GM19438 (cell line): Measurements from ENCODE around the gene SDR9C7.
"Not testable (repeated sequence)": the region's sequence is repeated elsewhere in the genome, so short reads cannot be mapped to it uniquely, and the experiment has no call there.

Experiments used
- ATAC-seq: cut with Tn5 transposase; IDR thresholded peaks from one replicate; pipeline ENCODE4 v1.9.1; 2021; ENCODE audit warnings: low read depth; ENCODE audit not compliant: unreplicated experiment

Gene SDR9C7

DNA sequence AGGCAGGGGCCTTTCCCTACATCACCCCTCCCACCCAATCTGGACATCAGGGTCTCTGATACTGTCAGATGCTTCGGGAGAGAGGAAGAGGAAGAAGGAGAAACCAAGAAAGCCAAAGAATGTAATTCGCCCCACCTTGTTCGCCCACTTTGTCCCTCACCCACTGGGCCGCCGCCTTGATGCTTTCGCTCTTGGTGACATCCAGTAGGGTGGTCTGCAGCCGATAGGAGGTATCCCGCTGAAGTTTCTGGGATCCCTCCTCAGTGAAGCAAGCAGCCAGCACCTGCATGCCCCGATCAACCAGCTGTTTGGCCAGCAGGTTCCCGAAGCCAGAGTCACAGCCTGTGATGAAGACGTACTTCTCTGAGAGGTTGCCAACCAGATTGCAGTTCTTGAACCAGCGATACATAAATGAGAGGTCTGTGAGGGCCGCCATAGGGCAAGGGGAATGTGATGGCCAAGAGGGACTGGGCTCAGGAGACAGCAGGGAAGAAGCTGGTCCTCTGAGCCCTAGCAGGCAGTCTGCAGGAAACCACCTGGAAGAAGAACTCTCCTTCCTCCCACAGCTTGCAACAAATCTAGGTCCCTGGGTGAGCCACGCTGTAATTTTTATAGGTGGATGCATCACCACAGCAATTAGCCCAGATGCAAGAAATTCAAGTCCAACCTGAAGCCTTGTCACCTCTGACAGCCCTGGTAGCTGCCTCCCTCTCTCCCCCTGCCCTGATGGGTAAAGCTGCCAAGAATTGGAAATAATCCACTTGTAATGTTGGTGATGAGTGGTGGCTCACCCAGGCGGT is at the start of gene SDR9C7:
SDR9C7 (minus strand) TSS at position 583 of the 800 bp plus-strand sequence; CDS start at position 436, 147 bp downstream.
- ATAC-seq = no peak

DNA sequence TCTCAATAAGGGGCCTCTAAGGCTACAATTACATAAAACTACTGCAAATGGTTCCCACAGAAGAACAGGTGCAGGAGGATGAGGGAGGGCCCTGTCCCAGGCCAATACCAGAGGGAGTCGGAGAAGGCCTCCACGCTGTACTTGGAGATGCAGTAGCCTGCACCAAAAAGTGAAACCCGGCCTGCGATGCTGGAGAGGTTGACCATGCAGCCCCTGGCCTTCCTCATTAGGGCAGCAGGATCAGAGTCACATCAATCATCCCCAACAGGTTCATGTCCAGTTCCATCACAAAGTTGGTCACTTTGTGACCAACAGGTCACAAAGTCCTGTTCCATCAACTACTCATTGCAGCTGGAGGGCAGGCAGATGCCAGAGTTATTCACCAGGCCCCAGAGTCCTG is 49.2 kb upstream of the SDR9C7 start:
- no peak for ATAC-seq

- not testable (repeated sequence) for ATAC-seq
These were observed 48.5 kb upstream of the SDR9C7 start for GRCh38 chr12:56982578-56983236.

DNA sequence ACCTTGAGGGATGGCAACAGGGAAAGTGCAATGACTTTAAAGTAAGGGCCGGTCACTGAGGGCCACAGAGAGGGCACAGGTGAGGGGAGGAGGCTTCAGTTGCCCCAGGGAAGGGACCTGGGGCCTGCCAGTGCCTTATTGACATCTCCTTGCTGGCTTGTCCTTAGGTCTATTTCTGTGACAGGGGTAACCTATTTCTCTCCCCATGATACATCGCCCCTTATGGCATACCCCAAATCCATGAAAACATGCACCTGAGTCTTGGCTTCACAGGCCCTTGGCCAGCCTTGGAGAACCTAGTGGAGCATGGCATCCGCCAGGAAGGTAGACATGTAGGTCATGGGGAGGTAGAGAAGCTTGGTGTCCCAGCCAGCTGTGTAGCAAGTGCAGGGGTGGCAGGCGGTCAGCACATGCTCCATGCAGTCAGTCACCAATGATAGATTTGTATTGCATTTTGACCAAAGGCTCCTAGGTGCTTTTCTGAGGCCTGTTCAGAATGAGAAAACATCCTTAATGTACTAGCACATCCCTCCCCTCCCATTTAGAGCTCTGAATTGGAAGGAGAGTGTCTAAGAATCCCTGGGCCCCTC is 46.8 kb upstream of the SDR9C7 start:
- ATAC-seq = no peak

- no peak for ATAC-seq
These were observed 46.1 kb upstream of the SDR9C7 start for GRCh38 chr12:56980268-56980667.

GRCh38 chr12:56979628-56980027 is 45.4 kb upstream of the SDR9C7 start:
- no peak for ATAC-seq

DNA sequence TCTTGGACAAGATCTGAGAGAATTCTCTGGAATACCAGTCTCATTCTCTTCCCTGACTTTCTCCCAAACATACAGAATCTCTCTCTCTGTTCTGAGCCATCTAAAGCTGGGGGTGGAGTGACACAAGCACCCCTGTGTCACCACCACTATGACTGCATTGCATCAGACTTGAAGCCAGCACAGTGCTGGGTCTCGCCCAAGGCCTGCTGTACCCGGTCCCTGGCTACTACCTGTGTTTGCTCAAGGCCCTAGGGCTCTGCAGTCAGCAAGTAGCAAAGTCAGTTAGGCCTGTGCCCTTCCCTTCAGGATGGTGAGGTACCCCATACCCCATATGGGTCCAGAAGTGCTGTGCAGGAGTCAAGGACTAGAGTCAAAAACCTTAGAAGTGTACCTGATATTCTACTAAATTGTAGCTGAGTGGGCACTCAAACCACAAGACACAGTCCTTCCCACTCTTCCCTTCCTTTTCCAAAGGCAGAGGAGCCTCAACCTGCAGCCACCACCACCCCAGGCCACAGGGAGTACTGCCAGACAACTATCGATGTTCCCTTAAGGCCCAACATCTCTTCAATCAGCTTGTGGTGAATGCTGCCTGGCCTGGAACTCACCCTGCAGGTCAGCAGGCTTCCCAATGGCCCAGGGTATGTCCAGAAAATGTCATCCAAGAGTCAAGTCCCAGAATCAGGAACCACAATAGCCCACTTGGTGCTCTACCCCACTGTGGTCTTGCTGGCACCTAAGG is 44.4 kb upstream of the SDR9C7 start:
- ATAC-seq = no peak

GRCh38 chr12:56977361-56977760 is 43.2 kb upstream of the SDR9C7 start:
- ATAC-seq = not testable (repeated sequence)

- not testable (repeated sequence) for ATAC-seq
These were observed 40.0 kb upstream of the SDR9C7 start for GRCh38 chr12:56974224-56974623.

- ATAC-seq = not testable (repeated sequence)
These were observed 34.7 kb upstream of the SDR9C7 start for GRCh38 chr12:56968910-56969309.

DNA sequence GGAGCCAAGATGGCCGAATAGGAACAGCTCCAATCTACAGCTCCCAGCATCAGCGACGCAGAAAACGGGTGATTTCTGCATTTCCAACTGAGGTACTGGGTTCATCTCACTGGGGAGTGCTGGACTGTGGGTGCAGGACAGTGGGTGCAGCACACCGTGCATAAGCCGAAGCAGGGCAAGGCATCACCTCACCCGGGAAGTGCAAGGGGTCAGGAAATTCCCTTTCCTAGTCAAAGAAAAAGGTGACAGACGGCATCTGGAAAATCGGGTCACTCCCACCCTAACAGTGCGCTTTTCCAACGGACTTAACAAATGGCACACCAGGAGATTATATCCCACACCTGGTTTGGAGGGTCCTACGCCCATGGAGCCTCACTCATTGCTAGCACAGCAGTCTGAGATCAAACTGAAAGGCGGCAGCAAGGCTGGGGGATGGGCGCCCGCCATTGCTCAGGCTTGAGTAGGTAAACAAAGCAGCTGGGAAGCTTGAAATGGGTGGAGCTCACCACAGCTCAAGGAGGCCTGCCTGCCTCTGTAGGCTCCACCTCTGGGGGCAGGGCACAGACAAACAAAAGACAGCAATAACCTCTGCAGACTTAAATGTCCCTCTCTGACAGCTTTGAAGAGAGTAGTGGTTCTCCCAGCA is 31.9 kb upstream of the SDR9C7 start:
- not testable (repeated sequence) for ATAC-seq

GRCh38 chr12:56965124-56965523 is 30.9 kb upstream of the SDR9C7 start:
- not testable (repeated sequence) for ATAC-seq

GRCh38 chr12:56963557-56963956 is 29.3 kb upstream of the SDR9C7 start:
- not testable (repeated sequence) for ATAC-seq

- ATAC-seq = not testable (repeated sequence)
These were observed 28.0 kb upstream of the SDR9C7 start for GRCh38 chr12:56962247-56962646.

DNA sequence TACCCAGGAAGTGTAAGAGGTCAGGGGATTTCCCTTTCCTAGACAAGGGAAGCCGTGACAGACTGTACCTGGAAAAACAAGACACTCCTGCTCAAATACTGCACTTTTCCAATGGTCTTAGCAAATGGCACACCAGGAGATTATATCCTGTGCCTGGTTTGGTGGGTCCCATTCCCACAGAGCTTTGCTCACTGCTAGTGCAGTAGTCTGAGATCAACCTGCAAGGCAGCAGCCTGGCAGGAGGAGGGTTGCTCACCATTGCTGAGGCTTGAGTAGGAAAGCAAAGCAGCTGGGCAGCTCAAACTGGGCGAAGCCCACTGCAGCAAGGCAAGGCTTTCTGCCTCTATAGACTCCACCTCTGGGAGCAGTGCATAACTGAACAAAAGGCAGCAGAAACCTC is 24.2 kb upstream of the SDR9C7 start:
- no peak for ATAC-seq

DNA sequence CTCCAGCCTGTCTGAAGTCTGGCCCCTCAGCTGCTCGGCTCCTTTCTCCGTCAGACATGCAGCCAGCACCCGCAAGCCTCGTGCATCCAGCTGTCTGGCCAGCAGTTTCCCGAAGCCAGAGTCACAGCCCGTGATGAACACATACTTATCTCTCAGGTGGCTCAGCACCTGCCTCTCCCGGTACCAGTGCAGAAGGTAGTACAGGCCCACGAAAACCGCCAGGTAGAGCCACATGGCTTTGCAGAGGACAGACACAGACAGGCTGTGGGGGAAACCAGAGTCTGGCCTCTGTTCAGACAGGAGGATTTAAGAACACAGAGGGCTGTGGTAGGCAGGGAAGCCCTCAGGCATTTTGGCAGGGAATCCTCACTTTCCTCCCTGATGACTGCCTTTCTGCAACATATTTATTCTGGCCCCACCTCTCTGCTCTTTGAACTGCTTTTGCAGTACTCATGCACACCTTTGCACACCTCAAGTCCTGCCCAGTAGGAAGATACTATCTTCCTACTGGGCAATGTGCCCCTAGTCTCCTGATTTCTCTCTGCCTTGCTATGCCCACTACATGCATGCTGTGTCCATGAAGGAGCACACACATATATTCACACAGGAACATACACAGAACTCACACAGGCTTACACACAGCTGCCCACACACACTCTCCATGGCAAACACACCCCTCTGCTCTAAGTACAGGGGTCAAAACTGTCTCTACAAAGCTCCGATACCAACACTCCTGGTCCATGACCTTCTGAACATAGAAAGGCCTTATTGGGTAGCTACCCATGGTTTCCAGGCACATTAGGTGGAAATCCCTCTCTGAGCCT is 23.2 kb upstream of the SDR9C7 start, which contains the start of gene RDH16:
RDH16 (minus strand) TSS at position 380 of the 824 bp plus-strand sequence; CDS start at position 234, 146 bp downstream.
- no peak for ATAC-seq

GRCh38 chr12:56955631-56956256 is 21.5 kb upstream of the SDR9C7 start:
- ATAC-seq = no peak

DNA sequence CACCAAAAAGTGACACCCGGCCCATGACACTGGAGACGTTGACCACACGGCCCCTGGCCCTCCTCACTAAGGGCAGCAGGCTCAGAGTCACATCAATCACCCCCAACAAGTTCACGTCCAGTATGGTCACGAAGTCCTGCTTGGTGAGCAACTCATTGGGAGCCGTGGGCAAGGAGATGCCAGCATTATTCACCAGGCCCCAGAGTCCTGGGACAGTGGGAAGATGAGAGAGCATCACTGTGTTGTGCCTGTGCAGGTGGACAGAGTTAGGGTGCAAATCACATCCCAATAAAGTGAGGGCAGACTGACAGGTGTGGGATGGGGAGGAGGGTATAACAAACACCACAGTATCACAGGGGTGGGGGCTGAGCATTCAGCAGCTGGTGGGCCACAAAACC is 20.7 kb upstream of the SDR9C7 start:
- ATAC-seq = no peak
